ENCODE results near the gene ACAA2.

Gene ACAA2, protein sequence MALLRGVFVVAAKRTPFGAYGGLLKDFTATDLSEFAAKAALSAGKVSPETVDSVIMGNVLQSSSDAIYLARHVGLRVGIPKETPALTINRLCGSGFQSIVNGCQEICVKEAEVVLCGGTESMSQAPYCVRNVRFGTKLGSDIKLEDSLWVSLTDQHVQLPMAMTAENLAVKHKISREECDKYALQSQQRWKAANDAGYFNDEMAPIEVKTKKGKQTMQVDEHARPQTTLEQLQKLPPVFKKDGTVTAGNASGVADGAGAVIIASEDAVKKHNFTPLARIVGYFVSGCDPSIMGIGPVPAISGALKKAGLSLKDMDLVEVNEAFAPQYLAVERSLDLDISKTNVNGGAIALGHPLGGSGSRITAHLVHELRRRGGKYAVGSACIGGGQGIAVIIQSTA

DNA sequence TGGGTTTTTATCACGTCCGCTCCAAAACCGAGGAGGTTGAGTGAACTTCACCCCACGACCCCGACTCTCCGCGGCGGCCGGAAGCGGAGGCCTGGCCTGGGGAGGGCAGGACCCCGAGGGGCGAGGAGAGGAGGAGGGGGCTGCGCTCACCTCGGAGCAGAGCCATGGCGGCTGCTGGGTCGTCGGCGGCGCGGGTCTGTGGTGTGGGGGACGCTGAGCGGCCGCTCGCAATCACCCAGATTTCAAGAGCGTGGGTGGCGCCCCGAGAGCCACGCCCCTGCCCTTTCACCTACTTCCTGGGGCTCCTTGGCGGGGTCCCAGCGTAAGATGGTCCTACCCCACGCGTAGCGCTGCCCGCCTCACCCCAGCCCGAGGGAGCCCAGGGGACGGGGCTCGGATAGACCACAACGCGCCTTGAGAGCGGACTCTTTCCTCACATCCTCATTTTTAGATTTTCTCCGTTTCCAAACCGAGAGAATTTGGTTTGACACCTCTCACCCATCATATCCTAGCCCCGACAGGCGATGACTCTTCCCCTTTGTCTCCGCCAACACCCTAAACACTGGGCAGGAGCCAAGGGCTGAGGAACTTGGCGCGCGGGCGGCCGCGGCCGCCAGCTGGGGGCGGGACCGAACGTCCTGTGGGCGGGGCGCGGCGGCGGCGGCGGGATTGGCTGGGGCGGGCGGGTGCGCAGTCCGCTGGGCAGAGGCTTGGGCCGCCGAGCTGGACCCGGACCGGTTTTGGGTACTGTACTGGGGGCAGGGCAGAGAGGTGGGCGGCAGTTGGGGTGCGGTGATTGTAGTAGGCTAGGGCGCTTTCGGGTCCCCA lies at the start of gene ACAA2:
Gene ACAA2 (minus strand): TSS at position 215 of the 828 bp plus-strand sequence. CDS start 49 bp downstream, at position 166.
- H3K9ac ChIP-seq (ENCODE audit: low read length): peak within 1 kb of the TSS; percentile 87
- H3K4me3 ChIP-seq (ENCODE audit: low read length): peak within 1 kb of the TSS; percentile 79
- no peaks in the 10 kb centered on the region for H3K27me3 ChIP-seq (ENCODE audit: control insufficient read depth, insufficient read depth, low read length)
- H3K9me3 ChIP-seq (ENCODE audit: control insufficient read depth, low read depth, low read length): peaks cover 8% of the 10 kb centered on the region
- peak within 1 kb of the TSS; percentile 69 for H3K27ac ChIP-seq (ENCODE audit: low read length)
- H3K36me3 ChIP-seq (ENCODE audit: control insufficient read depth, low read depth, low read length): peaks cover 4% of the 10 kb centered on the region
- H3K4me1 ChIP-seq (ENCODE audit: control insufficient read depth, low read depth, low read length): peaks cover 18% of the 10 kb centered on the region

DNA sequence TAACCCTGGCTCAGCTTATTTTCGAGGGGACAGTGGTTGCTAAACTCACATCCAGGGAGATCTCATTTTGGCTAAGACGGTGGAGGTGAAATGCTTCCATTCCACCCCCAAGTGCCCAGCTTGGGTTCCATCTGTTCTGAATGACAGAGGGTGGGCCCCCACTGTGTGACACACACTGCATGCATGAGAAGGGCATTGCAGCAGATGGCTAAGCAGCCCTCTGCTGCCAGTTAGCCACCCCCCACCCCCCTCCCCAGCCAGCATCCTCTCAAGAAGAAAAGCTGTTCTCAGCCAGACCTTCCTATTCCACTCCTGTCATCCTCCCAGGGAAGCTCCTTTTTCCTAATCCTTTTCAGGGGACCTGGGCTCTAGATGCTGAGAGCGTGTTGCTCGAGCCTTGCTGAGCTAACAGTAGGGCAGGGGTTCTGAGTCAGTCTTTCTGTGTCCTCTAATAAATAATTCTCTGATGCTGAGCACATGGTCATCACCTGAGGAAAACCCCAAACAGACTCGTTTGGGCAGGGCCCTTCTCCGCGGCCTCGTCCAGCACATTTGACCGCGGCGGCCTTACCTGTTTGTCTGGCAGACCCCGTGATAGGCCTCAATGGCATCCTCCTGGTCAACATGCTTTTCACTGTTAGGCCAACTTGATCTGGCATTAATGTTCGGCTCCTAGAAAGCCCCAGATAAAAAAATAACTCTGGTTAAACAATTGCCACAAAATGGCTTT lies 49.5 kb upstream of the ACAA2 start:
- H3K27me3 ChIP-seq (ENCODE audit: control insufficient read depth, insufficient read depth, low read length): no peaks in the 10 kb centered on the region
- peaks cover 11% of the 10 kb centered on the region for H3K4me1 ChIP-seq (ENCODE audit: control insufficient read depth, low read depth, low read length)
- H3K27ac ChIP-seq (ENCODE audit: low read length): no peak overlapping the region
- H3K9ac ChIP-seq (ENCODE audit: low read length): no peak overlapping the region
- H3K9me3 ChIP-seq (ENCODE audit: control insufficient read depth, low read depth, low read length): no peaks in the 10 kb centered on the region
- no peak overlapping the region for H3K4me3 ChIP-seq (ENCODE audit: low read length)
- H3K36me3 ChIP-seq (ENCODE audit: control insufficient read depth, low read depth, low read length): no peaks in the 10 kb centered on the region

DNA sequence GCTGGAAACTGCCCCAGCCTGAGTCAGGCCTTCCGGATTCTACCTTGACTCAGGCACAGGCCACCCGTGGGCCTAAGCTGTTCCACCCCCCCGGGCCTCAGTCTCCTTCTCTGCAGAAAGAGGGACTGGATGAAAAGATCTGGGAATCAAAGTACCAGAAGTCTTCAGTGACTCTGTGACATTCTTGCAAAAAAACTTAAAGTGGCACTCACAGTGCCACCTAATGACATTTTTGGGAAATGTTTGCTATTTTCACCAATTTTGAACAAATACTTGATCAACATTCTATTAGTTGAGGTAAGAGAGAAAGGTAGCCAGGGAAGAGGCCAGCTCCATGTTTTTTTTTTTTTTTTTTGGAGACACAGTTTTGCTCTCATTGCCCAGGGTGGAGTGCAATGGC lies 48.3 kb upstream of the ACAA2 start:
- Histone ChIP-seq H3K9ac (ENCODE audit: low read length) (no peak overlapping the region), H3K36me3 (ENCODE audit: control insufficient read depth, low read depth, low read length) (no peaks in the 10 kb centered on the region), H3K27me3 (ENCODE audit: control insufficient read depth, insufficient read depth, low read length) (no peaks in the 10 kb centered on the region), H3K4me3 (ENCODE audit: low read length) (no peak overlapping the region), H3K27ac (ENCODE audit: low read length) (no peak overlapping the region), H3K9me3 (ENCODE audit: control insufficient read depth, low read depth, low read length) (no peaks in the 10 kb centered on the region), H3K4me1 (ENCODE audit: control insufficient read depth, low read depth, low read length) (peaks cover 11% of the 10 kb centered on the region)

- Histone ChIP-seq H3K4me3 (ENCODE audit: low read length) (no peak overlapping the region), H3K27ac (ENCODE audit: low read length) (no peak overlapping the region), H3K36me3 (ENCODE audit: control insufficient read depth, low read depth, low read length) (no peaks in the 10 kb centered on the region), H3K9me3 (ENCODE audit: control insufficient read depth, low read depth, low read length) (no peaks in the 10 kb centered on the region), H3K4me1 (ENCODE audit: control insufficient read depth, low read depth, low read length) (peaks cover 11% of the 10 kb centered on the region), H3K9ac (ENCODE audit: low read length) (no peak overlapping the region), H3K27me3 (ENCODE audit: control insufficient read depth, insufficient read depth, low read length) (no peaks in the 10 kb centered on the region)
Observed at GRCh38 chr18:49859725-49860124, 46.4 kb upstream of the ACAA2 start.

GRCh38 chr18:49859021-49859359 lies 45.7 kb upstream of the ACAA2 start:
- no peak overlapping the region for H3K9ac ChIP-seq (ENCODE audit: low read length)
- no peaks in the 10 kb centered on the region for H3K27me3 ChIP-seq (ENCODE audit: control insufficient read depth, insufficient read depth, low read length)
- no peak overlapping the region for H3K27ac ChIP-seq (ENCODE audit: low read length)
- peaks cover 11% of the 10 kb centered on the region for H3K4me1 ChIP-seq (ENCODE audit: control insufficient read depth, low read depth, low read length)
- no peaks in the 10 kb centered on the region for H3K36me3 ChIP-seq (ENCODE audit: control insufficient read depth, low read depth, low read length)
- no peaks in the 10 kb centered on the region for H3K9me3 ChIP-seq (ENCODE audit: control insufficient read depth, low read depth, low read length)
- no peak overlapping the region for H3K4me3 ChIP-seq (ENCODE audit: low read length)

- no peak overlapping the region for H3K9ac ChIP-seq (ENCODE audit: low read length)
- H3K4me1 ChIP-seq (ENCODE audit: control insufficient read depth, low read depth, low read length): peaks cover 11% of the 10 kb centered on the region
- no peak overlapping the region for H3K4me3 ChIP-seq (ENCODE audit: low read length)
- H3K27me3 ChIP-seq (ENCODE audit: control insufficient read depth, insufficient read depth, low read length): no peaks in the 10 kb centered on the region
- H3K9me3 ChIP-seq (ENCODE audit: control insufficient read depth, low read depth, low read length): no peaks in the 10 kb centered on the region
- H3K27ac ChIP-seq (ENCODE audit: low read length): no peak overlapping the region
- no peaks in the 10 kb centered on the region for H3K36me3 ChIP-seq (ENCODE audit: control insufficient read depth, low read depth, low read length)
Observed at GRCh38 chr18:49858309-49859020, 45.1 kb upstream of the ACAA2 start.

- no peak overlapping the region for H3K27ac ChIP-seq (ENCODE audit: low read length)
Observed at GRCh38 chr18:49857708-49858107, 44.4 kb upstream of the ACAA2 start.

DNA sequence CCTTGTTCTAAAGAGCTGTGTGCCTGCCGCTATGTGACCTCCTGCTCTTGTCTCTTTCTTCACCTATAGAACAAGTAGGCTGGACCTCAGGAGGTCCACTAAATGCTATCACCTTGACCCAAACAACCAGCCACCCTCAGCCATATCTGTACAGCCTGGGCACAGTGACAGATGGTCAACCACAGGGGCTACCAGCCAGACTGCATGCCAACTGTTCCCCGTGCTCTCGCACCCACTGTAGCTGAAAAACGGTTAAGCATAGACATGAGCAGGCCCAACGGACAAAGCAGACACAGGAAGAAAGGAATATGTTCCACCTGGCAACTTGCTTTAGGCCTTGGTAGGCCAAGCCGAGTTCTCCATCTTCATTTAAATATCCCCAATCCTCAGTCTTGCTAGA lies 43.2 kb upstream of the ACAA2 start:
- Histone ChIP-seq H3K9me3 (ENCODE audit: control insufficient read depth, low read depth, low read length) (no peaks in the 10 kb centered on the region), H3K36me3 (ENCODE audit: control insufficient read depth, low read depth, low read length) (no peaks in the 10 kb centered on the region), H3K27ac (ENCODE audit: low read length) (no peak overlapping the region), H3K4me3 (ENCODE audit: low read length) (no peak overlapping the region), H3K27me3 (ENCODE audit: control insufficient read depth, insufficient read depth, low read length) (no peaks in the 10 kb centered on the region), H3K9ac (ENCODE audit: low read length) (no peak overlapping the region), H3K4me1 (ENCODE audit: control insufficient read depth, low read depth, low read length) (peaks cover 3% of the 10 kb centered on the region)

More at GRCh38 chr18:49857708-49858107, 44.4 kb upstream of the ACAA2 start:
- Histone ChIP-seq H3K36me3 (ENCODE audit: control insufficient read depth, low read depth, low read length) (no peaks in the 10 kb centered on the region), H3K27me3 (ENCODE audit: control insufficient read depth, insufficient read depth, low read length) (no peaks in the 10 kb centered on the region), H3K9ac (ENCODE audit: low read length) (no peak overlapping the region), H3K4me1 (ENCODE audit: control insufficient read depth, low read depth, low read length) (peaks cover 6% of the 10 kb centered on the region), H3K9me3 (ENCODE audit: control insufficient read depth, low read depth, low read length) (no peaks in the 10 kb centered on the region), H3K4me3 (ENCODE audit: low read length) (no peak overlapping the region)

- Histone ChIP-seq H3K9ac (ENCODE audit: low read length) (no peak overlapping the region), H3K27me3 (ENCODE audit: control insufficient read depth, insufficient read depth, low read length) (no peaks in the 10 kb centered on the region), H3K27ac (ENCODE audit: low read length) (no peak overlapping the region), H3K9me3 (ENCODE audit: control insufficient read depth, low read depth, low read length) (no peaks in the 10 kb centered on the region), H3K4me3 (ENCODE audit: low read length) (no peak overlapping the region), H3K4me1 (ENCODE audit: control insufficient read depth, low read depth, low read length) (peaks cover 3% of the 10 kb centered on the region), H3K36me3 (ENCODE audit: control insufficient read depth, low read depth, low read length) (no peaks in the 10 kb centered on the region)
Observed at GRCh38 chr18:49855711-49856415, 42.5 kb upstream of the ACAA2 start.

DNA sequence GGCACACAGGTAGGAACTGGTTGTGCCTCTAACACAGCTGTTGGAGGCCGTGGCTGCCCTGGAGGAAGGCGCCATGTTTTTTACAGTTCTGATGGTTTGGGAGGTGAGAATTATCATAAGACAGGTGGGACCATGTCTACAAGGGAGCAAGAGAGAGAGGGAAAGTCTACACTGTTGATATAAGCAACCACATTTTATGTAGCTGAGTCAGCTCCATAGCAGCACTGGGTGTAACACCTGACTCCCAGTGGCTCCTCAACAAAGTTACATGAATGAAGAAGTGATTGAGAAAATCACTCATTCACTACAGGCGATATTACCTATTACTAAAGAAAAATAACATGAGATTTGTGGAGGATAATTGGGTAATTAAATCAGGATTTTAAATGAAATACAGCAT lies 41.3 kb upstream of the ACAA2 start:
- Histone ChIP-seq H3K4me1 (ENCODE audit: control insufficient read depth, low read depth, low read length) (peaks cover 3% of the 10 kb centered on the region), H3K4me3 (ENCODE audit: low read length) (no peak overlapping the region), H3K27ac (ENCODE audit: low read length) (no peak overlapping the region), H3K27me3 (ENCODE audit: control insufficient read depth, insufficient read depth, low read length) (no peaks in the 10 kb centered on the region), H3K9me3 (ENCODE audit: control insufficient read depth, low read depth, low read length) (no peaks in the 10 kb centered on the region), H3K9ac (ENCODE audit: low read length) (no peak overlapping the region), H3K36me3 (ENCODE audit: control insufficient read depth, low read depth, low read length) (no peaks in the 10 kb centered on the region)

All from iPS-18a (cell line).